Muscle layer of colon (tissue), 2 donors: ENCODE measurements around the gene SLC35E3.

Experiments
- H3K27ac ChIP-seq: one replicate; pipeline ENCODE4 v1.7.0; 2013; ENCODE audit warnings: low read depth, mild to moderate bottlenecking, low read length, moderate library complexity
- H3K27me3 ChIP-seq, 2 donors: one replicate each; pipeline ENCODE4 v1.7.0; 2013; ENCODE audit warnings: low read length in 2 of 2, mild to moderate bottlenecking in 2 of 2; ENCODE audit not compliant: insufficient read depth in 2 of 2, control insufficient read depth in 1 of 2
- H3K36me3 ChIP-seq: one replicate; pipeline ENCODE4 v1.7.0; 2013; ENCODE audit warnings: mild to moderate bottlenecking, low read length; ENCODE audit not compliant: insufficient read depth
- H3K4me1 ChIP-seq: one replicate; pipeline ENCODE4 v1.7.0; 2013; ENCODE audit warnings: mild to moderate bottlenecking, low read length; ENCODE audit not compliant: insufficient read depth
- H3K4me3 ChIP-seq, 2 donors: one replicate each; pipeline ENCODE4 v1.7.0; 2013; ENCODE audit warnings: low read length in 2 of 2, low read depth in 1 of 2, mild to moderate bottlenecking in 1 of 2, moderate library complexity in 1 of 2
- H3K9ac ChIP-seq: one replicate; pipeline ENCODE4 v1.7.0; 2013; ENCODE audit warnings: low read length
- H3K9me3 ChIP-seq: one replicate; pipeline ENCODE4 v1.7.0; 2013; ENCODE audit warnings: mild to moderate bottlenecking, low read length
- donor health status: abdominal sarcoma.
- donor health status: Adenocarcinoma of cecum.

The SLC35E3 gene

DNA sequence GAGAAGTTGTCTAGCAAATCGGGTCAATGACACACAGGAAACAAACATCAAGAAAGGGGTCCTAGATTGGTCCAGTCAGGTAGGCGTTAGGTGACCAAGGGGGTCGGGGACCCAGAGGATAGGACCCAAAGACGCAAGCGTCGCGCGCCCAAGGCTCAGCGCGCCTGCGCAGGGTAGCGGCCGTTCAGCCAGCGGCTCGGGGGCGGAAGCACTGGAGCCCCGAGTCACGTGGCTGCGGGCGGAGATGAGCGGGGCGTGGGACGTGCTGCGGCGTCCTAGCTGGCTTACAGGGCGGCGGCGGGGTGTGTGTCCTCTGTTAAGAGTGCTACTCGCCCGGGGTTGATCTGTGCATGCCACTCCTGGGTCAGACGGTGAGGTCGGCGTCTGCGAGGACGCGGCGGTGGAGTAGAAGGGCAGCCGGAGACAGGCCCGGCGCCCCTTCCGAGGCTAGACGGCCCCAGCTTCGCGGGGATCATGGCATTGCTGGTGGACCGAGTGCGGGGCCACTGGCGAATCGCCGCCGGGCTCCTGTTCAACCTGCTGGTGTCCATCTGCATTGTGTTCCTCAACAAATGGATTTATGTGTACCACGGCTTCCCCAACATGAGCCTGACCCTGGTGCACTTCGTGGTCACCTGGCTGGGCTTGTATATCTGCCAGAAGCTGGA, at the start of gene SLC35E3:
Gene SLC35E3, plus strand, starts transcription at position 273 of the 668 bp plus-strand sequence. Its CDS starts 202 bp downstream, at position 475.
- peaks cover 14% of the 10 kb centered on the region for H3K4me1 ChIP-seq
- H3K4me3 ChIP-seq: peak within 1 kb of the TSS; percentile 84 to 98
- H3K27me3 ChIP-seq: no peaks in the 10 kb centered on the region
- H3K9ac ChIP-seq: peak within 1 kb of the TSS; percentile 79
- peaks cover 6% of the 10 kb centered on the region for H3K36me3 ChIP-seq
- peak within 1 kb of the TSS; percentile 70 for H3K27ac ChIP-seq
- no peaks in the 10 kb centered on the region for H3K9me3 ChIP-seq

DNA sequence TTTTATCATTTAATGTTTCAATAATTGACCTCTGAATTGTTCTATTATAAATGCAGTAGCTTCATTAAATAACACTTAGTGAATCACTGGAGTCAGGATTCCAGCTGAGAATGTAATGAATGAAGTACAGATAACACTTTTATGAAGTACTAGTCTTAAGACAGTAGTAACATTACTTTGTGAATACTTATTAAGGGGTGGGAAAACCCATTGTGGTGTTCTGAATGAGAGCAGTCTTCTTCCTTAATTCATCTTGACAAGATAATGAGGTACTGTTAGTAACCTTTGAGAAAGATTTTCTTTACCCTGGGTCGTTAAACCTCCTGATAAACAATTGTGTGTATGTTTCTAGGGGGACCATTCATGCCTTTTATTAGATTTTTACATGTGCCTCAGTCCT, 46.5 kb upstream of the SLC35E3 start:
- no peak overlapping the region for H3K27ac ChIP-seq
- no peak overlapping the region for H3K4me3 ChIP-seq
- no peaks in the 10 kb centered on the region for H3K27me3 ChIP-seq
- no peak overlapping the region for H3K9ac ChIP-seq
- H3K4me1 ChIP-seq: no peaks in the 10 kb centered on the region
- H3K36me3 ChIP-seq: peaks cover 25% of the 10 kb centered on the region
- no peaks in the 10 kb centered on the region for H3K9me3 ChIP-seq

DNA sequence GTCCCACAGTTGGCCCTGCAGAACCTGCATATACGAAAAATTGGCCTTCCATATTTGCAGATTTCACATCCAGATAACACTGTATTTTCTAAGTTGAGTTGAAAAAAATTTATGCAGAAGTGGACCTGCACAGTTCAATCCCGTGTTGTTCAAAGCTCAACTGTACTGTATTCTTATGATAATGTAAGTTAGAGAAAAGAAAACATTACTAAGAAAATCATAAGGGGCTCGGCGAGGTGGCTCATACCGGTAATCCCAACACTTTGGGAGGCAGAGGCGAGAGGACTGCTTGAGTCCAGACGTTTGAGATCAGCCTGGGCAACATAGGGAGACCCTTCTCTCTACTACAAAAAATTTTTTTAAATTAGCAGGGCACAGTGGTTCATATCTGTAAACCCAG, 18.2 kb upstream of the SLC35E3 start:
- H3K36me3 ChIP-seq: peaks cover 24% of the 10 kb centered on the region
- no peak overlapping the region for H3K27ac ChIP-seq
- no peaks in the 10 kb centered on the region for H3K9me3 ChIP-seq
- no peaks in the 10 kb centered on the region for H3K4me1 ChIP-seq
- H3K9ac ChIP-seq: no peak overlapping the region
- H3K27me3 ChIP-seq: no peaks in the 10 kb centered on the region
- H3K4me3 ChIP-seq: no peak overlapping the region

DNA sequence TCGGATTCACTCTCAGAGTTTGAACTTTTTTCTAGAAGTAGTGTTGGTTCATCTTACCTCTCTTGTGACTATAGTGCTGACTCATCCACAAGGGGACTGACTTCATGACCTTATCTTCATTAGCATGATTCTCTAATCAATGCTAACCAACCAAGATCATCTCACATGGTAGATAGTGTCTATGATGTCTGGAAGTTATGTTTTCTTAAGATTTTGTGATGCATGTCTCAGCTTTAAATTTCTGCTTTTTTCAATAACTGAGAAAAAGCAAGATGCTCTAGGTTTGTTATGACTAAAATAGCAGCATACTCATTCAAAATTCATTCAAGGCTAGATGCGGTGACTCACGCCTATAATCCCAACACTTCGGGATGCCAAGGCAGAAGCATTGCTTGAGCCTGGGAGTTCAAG, 12.3 kb upstream of the SLC35E3 start:
- Histone ChIP-seq H3K36me3 (peaks cover 41% of the 10 kb centered on the region), H3K9me3 (no peaks in the 10 kb centered on the region), H3K9ac (no peak overlapping the region), H3K27ac (no peak overlapping the region), H3K4me1 (no peaks in the 10 kb centered on the region), H3K27me3 (no peaks in the 10 kb centered on the region), H3K4me3 (no peak overlapping the region)

DNA sequence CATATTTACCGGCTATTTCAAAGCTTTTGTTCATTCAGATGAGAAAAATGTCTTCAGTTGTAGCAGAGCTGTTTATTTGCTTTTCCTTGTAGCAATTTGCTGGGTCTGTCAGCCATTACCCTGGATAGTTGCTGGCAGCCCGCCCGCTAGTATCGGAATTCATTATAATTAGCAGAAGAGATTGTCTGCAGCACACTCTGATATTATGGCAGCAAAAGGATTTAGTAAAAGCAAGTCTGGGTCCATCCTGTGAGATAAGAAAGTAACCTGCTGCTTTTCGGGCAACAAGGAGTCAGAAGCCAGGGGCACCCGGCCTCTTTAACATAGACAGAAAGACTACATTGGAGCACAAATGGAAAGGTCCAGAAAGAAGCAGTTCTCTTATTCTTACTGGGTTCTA, 6.1 kb upstream of the SLC35E3 start:
- Histone ChIP-seq H3K4me1 (no peaks in the 10 kb centered on the region), H3K27ac (no peak overlapping the region), H3K36me3 (peaks cover 27% of the 10 kb centered on the region), H3K9ac (no peak overlapping the region), H3K4me3 (no peak overlapping the region), H3K9me3 (no peaks in the 10 kb centered on the region), H3K27me3 (no peaks in the 10 kb centered on the region)

DNA sequence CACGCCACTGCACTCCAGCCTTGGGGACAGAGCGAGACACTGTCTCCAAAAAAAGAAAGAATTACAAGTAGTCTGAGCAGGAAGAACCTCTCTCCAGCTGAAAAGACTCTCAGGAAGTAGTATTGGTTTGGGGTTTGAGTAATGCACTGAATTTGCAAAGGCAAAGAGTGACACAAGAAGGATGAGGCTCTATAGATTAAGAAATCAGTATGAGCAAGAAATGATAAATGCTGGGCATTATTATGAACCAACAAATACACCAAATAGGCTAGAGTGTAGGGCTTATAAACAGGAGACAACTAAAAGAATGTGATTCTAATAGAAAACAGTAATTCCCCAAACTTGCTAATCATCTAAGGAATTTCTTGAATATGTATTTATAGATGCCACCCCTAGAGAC, 2.6 kb upstream of the SLC35E3 start:
- Histone ChIP-seq H3K27me3 (no peaks in the 10 kb centered on the region), H3K9me3 (no peaks in the 10 kb centered on the region), H3K36me3 (peaks cover 6% of the 10 kb centered on the region), H3K4me1 (peaks cover 14% of the 10 kb centered on the region), H3K27ac (no peak overlapping the region), H3K4me3 (no peak overlapping the region), H3K9ac (no peak overlapping the region)

DNA sequence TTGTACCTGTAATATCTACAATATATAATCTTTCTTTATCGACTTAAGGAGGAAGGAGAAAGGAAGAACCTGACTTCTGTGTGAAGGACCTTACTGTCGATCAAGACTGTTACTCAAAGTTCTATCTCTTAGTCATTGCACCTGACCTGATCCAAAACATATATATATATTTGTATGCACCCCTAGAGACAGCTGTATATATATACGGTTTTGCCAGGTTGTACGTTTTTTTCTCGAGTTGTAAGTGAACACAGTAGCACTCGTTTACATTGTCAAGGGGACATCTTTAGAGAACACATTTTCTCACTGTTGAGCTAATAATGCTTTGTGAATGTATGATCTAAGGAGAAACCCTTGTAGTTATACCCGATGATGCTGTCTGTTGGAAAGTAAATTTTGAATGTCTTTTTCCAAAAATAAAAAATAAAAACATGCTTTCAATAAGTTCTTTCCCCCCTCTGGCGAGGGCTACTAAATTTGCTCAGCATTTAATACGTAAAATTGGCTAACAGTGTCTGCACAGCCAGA, 536 bp upstream of the SLC35E3 start:
- H3K4me3 ChIP-seq: peak overlapping the region; percentile 84 to 98
- peak overlapping the region; percentile 79 for H3K9ac ChIP-seq
- peak overlapping the region; percentile 70 for H3K27ac ChIP-seq
- H3K36me3 ChIP-seq: peaks cover 6% of the 10 kb centered on the region
- no peaks in the 10 kb centered on the region for H3K9me3 ChIP-seq
- H3K27me3 ChIP-seq: no peaks in the 10 kb centered on the region
- H3K4me1 ChIP-seq: peaks cover 14% of the 10 kb centered on the region

DNA sequence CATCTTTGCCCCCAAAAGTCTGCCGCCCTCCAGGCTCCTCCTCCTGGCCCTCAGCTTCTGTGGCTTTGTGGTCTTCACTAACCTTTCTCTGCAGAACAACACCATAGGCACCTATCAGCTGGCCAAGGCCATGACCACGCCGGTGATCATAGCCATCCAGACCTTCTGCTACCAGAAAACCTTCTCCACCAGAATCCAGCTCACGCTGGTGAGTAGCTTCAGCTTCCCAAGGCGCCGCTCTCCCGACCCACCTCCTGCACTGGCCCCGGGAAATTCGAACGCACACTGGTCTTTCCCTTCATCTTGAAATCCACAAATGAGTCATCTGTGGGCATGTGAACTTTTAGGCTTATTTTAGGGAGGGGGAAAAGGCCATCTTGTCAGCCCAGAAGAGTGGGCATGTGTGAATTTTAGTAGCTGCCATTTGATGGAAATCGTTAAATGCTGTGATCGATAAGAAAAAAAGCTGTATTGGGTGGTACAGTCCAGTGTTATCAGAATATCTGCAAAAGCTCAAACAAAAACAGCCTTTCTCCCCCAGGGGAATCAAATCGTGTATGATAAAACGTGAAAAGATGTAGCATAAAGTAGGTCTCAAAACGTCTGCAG, 700 bp downstream of the SLC35E3 start:
- peak overlapping the region; percentile 84 to 98 for H3K4me3 ChIP-seq
- H3K4me1 ChIP-seq: peaks cover 14% of the 10 kb centered on the region
- H3K27me3 ChIP-seq: no peaks in the 10 kb centered on the region
- peak overlapping the region; percentile 70 for H3K27ac ChIP-seq
- peak overlapping the region; percentile 79 for H3K9ac ChIP-seq
- H3K36me3 ChIP-seq: peaks cover 7% of the 10 kb centered on the region
- no peaks in the 10 kb centered on the region for H3K9me3 ChIP-seq

DNA sequence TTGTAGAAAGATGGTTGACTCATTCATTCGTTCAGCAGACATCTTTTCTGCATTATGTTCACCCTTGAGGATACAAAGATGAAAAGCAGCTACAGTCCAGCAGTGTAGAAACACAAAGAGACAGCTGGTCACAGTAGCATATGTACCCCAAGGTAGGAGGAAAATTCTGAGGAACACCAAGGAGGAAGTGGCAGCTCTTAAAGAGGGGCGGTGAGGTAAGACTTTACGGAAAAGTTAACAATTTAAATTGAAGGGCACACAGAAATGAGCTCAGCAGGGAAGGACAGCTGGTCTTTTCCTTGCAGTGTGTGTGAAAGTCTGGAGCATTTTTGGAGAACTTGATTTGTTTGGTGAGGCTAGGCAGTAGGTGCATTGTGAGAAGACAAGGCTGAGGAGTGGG, 3.5 kb downstream of the SLC35E3 start:
- H3K27ac ChIP-seq: no peak overlapping the region
- peaks cover 14% of the 10 kb centered on the region for H3K4me1 ChIP-seq
- H3K27me3 ChIP-seq: no peaks in the 10 kb centered on the region
- no peaks in the 10 kb centered on the region for H3K9me3 ChIP-seq
- H3K9ac ChIP-seq: no peak overlapping the region
- peaks cover 18% of the 10 kb centered on the region for H3K36me3 ChIP-seq
- no peak overlapping the region for H3K4me3 ChIP-seq

DNA sequence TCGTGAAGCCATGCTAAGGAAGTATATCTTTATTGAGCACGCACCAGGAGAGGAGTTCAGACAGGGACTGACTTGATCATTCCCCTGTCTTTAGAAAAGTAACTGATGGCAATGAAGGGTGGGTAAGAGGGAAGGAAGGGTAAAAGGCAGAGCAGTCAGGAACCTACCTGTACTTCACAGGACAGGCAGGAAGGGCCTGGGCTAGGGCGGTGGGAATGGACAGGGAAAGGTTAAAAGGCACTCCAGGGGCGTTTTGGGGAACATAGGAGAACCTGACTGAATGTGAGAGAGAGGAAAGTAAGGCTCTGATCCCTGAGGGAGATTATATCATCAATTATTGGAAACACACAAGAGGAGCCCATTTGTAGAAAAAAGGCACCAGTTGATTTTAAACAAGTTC, 3.9 kb downstream of the SLC35E3 start:
- peaks cover 14% of the 10 kb centered on the region for H3K4me1 ChIP-seq
- no peaks in the 10 kb centered on the region for H3K9me3 ChIP-seq
- H3K9ac ChIP-seq: no peak overlapping the region
- H3K27ac ChIP-seq: no peak overlapping the region
- H3K36me3 ChIP-seq: peaks cover 20% of the 10 kb centered on the region
- no peak overlapping the region for H3K4me3 ChIP-seq
- H3K27me3 ChIP-seq: no peaks in the 10 kb centered on the region

DNA sequence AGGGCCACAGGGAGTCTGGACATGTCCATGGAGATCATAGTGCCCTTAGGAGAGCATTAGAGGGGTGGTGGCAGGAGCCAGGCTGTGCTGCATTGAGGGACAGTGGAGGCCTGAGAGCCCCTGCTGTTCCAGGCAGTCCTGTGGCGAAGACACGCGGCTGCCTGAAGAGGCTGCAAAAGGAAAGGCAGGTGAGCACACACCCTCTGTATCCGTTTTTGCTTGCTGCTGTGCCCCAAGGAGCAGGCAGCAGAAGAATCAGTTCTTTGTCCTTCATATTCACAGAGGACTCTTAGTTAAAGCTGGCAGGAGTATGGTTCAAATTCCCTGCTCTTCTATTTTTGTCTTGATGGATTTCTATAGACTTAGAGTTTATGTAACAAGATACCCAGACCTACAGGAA, 4.5 kb downstream of the SLC35E3 start:
- Histone ChIP-seq H3K27me3 (no peaks in the 10 kb centered on the region), H3K9me3 (no peaks in the 10 kb centered on the region), H3K4me1 (peaks cover 14% of the 10 kb centered on the region), H3K36me3 (peaks cover 23% of the 10 kb centered on the region), H3K27ac (no peak overlapping the region), H3K9ac (no peak overlapping the region), H3K4me3 (no peak overlapping the region)
